ENCODE measurements around the gene GPR132. TPM values are rescaled to one million over a fixed set of nuclear protein-coding genes. Genes with fewer than 3 reads are reported as not detected.

GPR132 gene
- total and polyA plus RNA-seq, 10 of the 15 experiments (the other 5 are each of a cell fraction or from before 2014, with no cell fraction given) = 1.9 to 49.3 (median 20.4) TPM

- TF ChIP-seq, protein P1, sequence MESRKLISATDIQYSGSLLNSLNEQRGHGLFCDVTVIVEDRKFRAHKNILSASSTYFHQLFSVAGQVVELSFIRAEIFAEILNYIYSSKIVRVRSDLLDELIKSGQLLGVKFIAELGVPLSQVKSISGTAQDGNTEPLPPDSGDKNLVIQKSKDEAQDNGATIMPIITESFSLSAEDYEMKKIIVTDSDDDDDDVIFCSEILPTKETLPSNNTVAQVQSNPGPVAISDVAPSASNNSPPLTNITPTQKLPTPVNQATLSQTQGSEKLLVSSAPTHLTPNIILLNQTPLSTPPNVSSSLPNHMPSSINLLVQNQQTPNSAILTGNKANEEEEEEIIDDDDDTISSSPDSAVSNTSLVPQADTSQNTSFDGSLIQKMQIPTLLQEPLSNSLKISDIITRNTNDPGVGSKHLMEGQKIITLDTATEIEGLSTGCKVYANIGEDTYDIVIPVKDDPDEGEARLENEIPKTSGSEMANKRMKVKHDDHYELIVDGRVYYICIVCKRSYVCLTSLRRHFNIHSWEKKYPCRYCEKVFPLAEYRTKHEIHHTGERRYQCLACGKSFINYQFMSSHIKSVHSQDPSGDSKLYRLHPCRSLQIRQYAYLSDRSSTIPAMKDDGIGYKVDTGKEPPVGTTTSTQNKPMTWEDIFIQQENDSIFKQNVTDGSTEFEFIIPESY (IDR thresholded peaks at IDR 0.05) = no peak
- TF ChIP-seq EP300 (IDR thresholded peaks at IDR 0.05; ENCODE audit: borderline replicate concordance in 1 of 2, control insufficient read depth in 1 of 2, low read depth in 2 of 2, low read length in 2 of 2) (peak; percentile 97), ATF3 (IDR thresholded peaks at IDR 0.05; ENCODE audit: borderline replicate concordance, extremely low read depth, low read depth, low read length) (no peak), YY1 (IDR thresholded peaks at IDR 0.05; ENCODE audit: low read depth, low read length) (peak; percentile 69), ZNF592 (IDR thresholded peaks at IDR 0.05) (peak; percentile 71; the same call in 1 of the 2 replicates), TCF12 (IDR thresholded peaks at IDR 0.05; ENCODE audit: low read depth, low read length) (peak; percentile 83), SMAD1 (IDR thresholded peaks at IDR 0.05; ENCODE audit: low read depth, partially characterized antibody) (peak; percentile 65), ESRRA (IDR thresholded peaks at IDR 0.05; ENCODE audit: low read length) (no peak), CBX3 (IDR thresholded peaks at IDR 0.05; ENCODE audit: borderline replicate concordance, low read depth) (no peak), CUX1 (IDR thresholded peaks at IDR 0.05; ENCODE audit: insufficient replicate concordance, low read depth, low read length) (peak; percentile 76)
- TF ChIP-seq, protein P2, sequence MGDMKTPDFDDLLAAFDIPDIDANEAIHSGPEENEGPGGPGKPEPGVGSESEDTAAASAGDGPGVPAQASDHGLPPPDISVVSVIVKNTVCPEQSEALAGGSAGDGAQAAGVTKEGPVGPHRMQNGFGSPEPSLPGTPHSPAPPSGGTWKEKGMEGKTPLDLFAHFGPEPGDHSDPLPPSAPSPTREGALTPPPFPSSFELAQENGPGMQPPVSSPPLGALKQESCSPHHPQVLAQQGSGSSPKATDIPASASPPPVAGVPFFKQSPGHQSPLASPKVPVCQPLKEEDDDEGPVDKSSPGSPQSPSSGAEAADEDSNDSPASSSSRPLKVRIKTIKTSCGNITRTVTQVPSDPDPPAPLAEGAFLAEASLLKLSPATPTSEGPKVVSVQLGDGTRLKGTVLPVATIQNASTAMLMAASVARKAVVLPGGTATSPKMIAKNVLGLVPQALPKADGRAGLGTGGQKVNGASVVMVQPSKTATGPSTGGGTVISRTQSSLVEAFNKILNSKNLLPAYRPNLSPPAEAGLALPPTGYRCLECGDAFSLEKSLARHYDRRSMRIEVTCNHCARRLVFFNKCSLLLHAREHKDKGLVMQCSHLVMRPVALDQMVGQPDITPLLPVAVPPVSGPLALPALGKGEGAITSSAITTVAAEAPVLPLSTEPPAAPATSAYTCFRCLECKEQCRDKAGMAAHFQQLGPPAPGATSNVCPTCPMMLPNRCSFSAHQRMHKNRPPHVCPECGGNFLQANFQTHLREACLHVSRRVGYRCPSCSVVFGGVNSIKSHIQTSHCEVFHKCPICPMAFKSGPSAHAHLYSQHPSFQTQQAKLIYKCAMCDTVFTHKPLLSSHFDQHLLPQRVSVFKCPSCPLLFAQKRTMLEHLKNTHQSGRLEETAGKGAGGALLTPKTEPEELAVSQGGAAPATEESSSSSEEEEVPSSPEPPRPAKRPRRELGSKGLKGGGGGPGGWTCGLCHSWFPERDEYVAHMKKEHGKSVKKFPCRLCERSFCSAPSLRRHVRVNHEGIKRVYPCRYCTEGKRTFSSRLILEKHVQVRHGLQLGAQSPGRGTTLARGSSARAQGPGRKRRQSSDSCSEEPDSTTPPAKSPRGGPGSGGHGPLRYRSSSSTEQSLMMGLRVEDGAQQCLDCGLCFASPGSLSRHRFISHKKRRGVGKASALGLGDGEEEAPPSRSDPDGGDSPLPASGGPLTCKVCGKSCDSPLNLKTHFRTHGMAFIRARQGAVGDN (IDR thresholded peaks at IDR 0.05) = no peak; the same call in none of the 2 replicates
Observed at GRCh38 chr14:105069871-105070759, 4.9 kb upstream of the GPR132 start (continued).
